Measurements from ENCODE around the gene GABBR2. TPM values are rescaled to one million over a fixed set of nuclear protein-coding genes. Genes with fewer than 3 reads are reported as not detected.
"Not testable (repeated sequence)": the region's sequence is repeated elsewhere in the genome, so short reads cannot be mapped to it uniquely, and the experiment has no call there.

GABBR2 gene
- total and polyA plus RNA-seq, 4 donors: 20.0 to 140 (median 93.3) TPM

GRCh38 chr9:98280162-98280561 lies 428.6 kb downstream of the GABBR2 start:
- no peak for DNase-seq (ENCODE audit: low read depth in 4 of 6, low spot score in 6 of 6)
- Histone ChIP-seq H3K9me3 (ENCODE audit: control insufficient read depth, insufficient read depth, low read length) (no peaks in the 10 kb centered on the region), H3K36me3 (ENCODE audit: control insufficient read depth, insufficient read depth, low read length) (no peaks in the 10 kb centered on the region), H3K4me3 (ENCODE audit: low read depth, low read length) (no peak overlapping the region), H3K27me3 (ENCODE audit: control insufficient read depth, insufficient read depth, low read length) (no peaks in the 10 kb centered on the region), H3K27ac (ENCODE audit: low read depth, low read length) (no peak overlapping the region), H3K4me1 (ENCODE audit: control insufficient read depth, insufficient read depth, low read length) (no peaks in the 10 kb centered on the region)
- 95% methylated on average over 2 of the region's 2 CpGs for WGBS (ENCODE audit: insufficient coverage)

GRCh38 chr9:98276907-98277469 lies 431.7 kb downstream of the GABBR2 start:
- no peaks in the 10 kb centered on the region for H3K9me3 ChIP-seq (ENCODE audit: control insufficient read depth, insufficient read depth, low read length)
- H3K4me3 ChIP-seq (ENCODE audit: low read depth, low read length): no peak overlapping the region
- H3K4me1 ChIP-seq (ENCODE audit: control insufficient read depth, insufficient read depth, low read length): no peaks in the 10 kb centered on the region
- 92% methylated on average over 2 of the region's 10 CpGs for WGBS (ENCODE audit: insufficient coverage)
- no peak overlapping the region for H3K27ac ChIP-seq (ENCODE audit: low read depth, low read length)
- H3K36me3 ChIP-seq (ENCODE audit: control insufficient read depth, insufficient read depth, low read length): no peaks in the 10 kb centered on the region
- no peaks in the 10 kb centered on the region for H3K27me3 ChIP-seq (ENCODE audit: control insufficient read depth, insufficient read depth, low read length)
- DNase-seq (ENCODE audit: low read depth in 4 of 6, low spot score in 6 of 6): no peak

- H3K4me3 ChIP-seq (ENCODE audit: low read depth, low read length): no peak overlapping the region
- WGBS (ENCODE audit: insufficient coverage): no CpG with 5 or more reads among the region's 2 CpGs
- H3K36me3 ChIP-seq (ENCODE audit: control insufficient read depth, insufficient read depth, low read length): no peaks in the 10 kb centered on the region
- no peaks in the 10 kb centered on the region for H3K9me3 ChIP-seq (ENCODE audit: control insufficient read depth, insufficient read depth, low read length)
- no peak overlapping the region for H3K27ac ChIP-seq (ENCODE audit: low read depth, low read length)
- H3K27me3 ChIP-seq (ENCODE audit: control insufficient read depth, insufficient read depth, low read length): no peaks in the 10 kb centered on the region
- DNase-seq (ENCODE audit: low read depth in 4 of 6, low spot score in 6 of 6): no peak
- no peaks in the 10 kb centered on the region for H3K4me1 ChIP-seq (ENCODE audit: control insufficient read depth, insufficient read depth, low read length)
These were observed 433.6 kb downstream of the GABBR2 start for GRCh38 chr9:98275159-98275558.

GRCh38 chr9:98272083-98272482 lies 436.7 kb downstream of the GABBR2 start:
- no peaks in the 10 kb centered on the region for H3K9me3 ChIP-seq (ENCODE audit: control insufficient read depth, insufficient read depth, low read length)
- WGBS (ENCODE audit: insufficient coverage): 90% methylated on average over 2 of the region's 3 CpGs
- no peaks in the 10 kb centered on the region for H3K27me3 ChIP-seq (ENCODE audit: control insufficient read depth, insufficient read depth, low read length)
- H3K36me3 ChIP-seq (ENCODE audit: control insufficient read depth, insufficient read depth, low read length): no peaks in the 10 kb centered on the region
- no peaks in the 10 kb centered on the region for H3K4me1 ChIP-seq (ENCODE audit: control insufficient read depth, insufficient read depth, low read length)
- no peak overlapping the region for H3K4me3 ChIP-seq (ENCODE audit: low read depth, low read length)
- no peak for DNase-seq (ENCODE audit: low read depth in 4 of 6, low spot score in 6 of 6)
- no peak overlapping the region for H3K27ac ChIP-seq (ENCODE audit: low read depth, low read length)

- H3K4me1 ChIP-seq (ENCODE audit: control insufficient read depth, insufficient read depth, low read length): no peaks in the 10 kb centered on the region
- no peaks in the 10 kb centered on the region for H3K36me3 ChIP-seq (ENCODE audit: control insufficient read depth, insufficient read depth, low read length)
- no peaks in the 10 kb centered on the region for H3K9me3 ChIP-seq (ENCODE audit: control insufficient read depth, insufficient read depth, low read length)
- H3K27ac ChIP-seq (ENCODE audit: low read depth, low read length): no peak overlapping the region
- DNase-seq (ENCODE audit: low read depth in 4 of 6, low spot score in 6 of 6): peak in 1 of 6 donors; percentile 35
- no peaks in the 10 kb centered on the region for H3K27me3 ChIP-seq (ENCODE audit: control insufficient read depth, insufficient read depth, low read length)
- WGBS (ENCODE audit: insufficient coverage): 14% methylated on average over 2 of the region's 3 CpGs
- H3K4me3 ChIP-seq (ENCODE audit: low read depth, low read length): no peak overlapping the region
These were observed 437.3 kb downstream of the GABBR2 start for GRCh38 chr9:98271479-98271878.

- H3K36me3 ChIP-seq (ENCODE audit: control insufficient read depth, insufficient read depth, low read length); H3K4me3 ChIP-seq (ENCODE audit: low read depth, low read length); H3K27ac ChIP-seq (ENCODE audit: low read depth, low read length); H3K27me3 ChIP-seq (ENCODE audit: control insufficient read depth, insufficient read depth, low read length); H3K9me3 ChIP-seq (ENCODE audit: control insufficient read depth, insufficient read depth, low read length); H3K4me1 ChIP-seq (ENCODE audit: control insufficient read depth, insufficient read depth, low read length); DNase-seq (ENCODE audit: low read depth in 4 of 6, low spot score in 6 of 6): not testable (repeated sequence)
- 63% methylated on average over 10 of the region's 11 CpGs for WGBS (ENCODE audit: insufficient coverage)
These were observed 438.5 kb downstream of the GABBR2 start for GRCh38 chr9:98270284-98270683.

- not testable (repeated sequence) for H3K27me3 ChIP-seq (ENCODE audit: control insufficient read depth, insufficient read depth, low read length); H3K27ac ChIP-seq (ENCODE audit: low read depth, low read length); H3K9me3 ChIP-seq (ENCODE audit: control insufficient read depth, insufficient read depth, low read length); H3K36me3 ChIP-seq (ENCODE audit: control insufficient read depth, insufficient read depth, low read length); H3K4me1 ChIP-seq (ENCODE audit: control insufficient read depth, insufficient read depth, low read length); DNase-seq (ENCODE audit: low read depth in 4 of 6, low spot score in 6 of 6); H3K4me3 ChIP-seq (ENCODE audit: low read depth, low read length)
- 65% methylated on average over 9 of the region's 10 CpGs for WGBS (ENCODE audit: insufficient coverage)
These were observed 439.1 kb downstream of the GABBR2 start for GRCh38 chr9:98269652-98270051.

GRCh38 chr9:98267556-98267955 lies 441.2 kb downstream of the GABBR2 start:
- 84% methylated on average over 8 of the region's 8 CpGs for WGBS (ENCODE audit: insufficient coverage)
- not testable (repeated sequence) for H3K4me1 ChIP-seq (ENCODE audit: control insufficient read depth, insufficient read depth, low read length); H3K4me3 ChIP-seq (ENCODE audit: low read depth, low read length); H3K27me3 ChIP-seq (ENCODE audit: control insufficient read depth, insufficient read depth, low read length); H3K36me3 ChIP-seq (ENCODE audit: control insufficient read depth, insufficient read depth, low read length); DNase-seq (ENCODE audit: low read depth in 4 of 6, low spot score in 6 of 6); H3K9me3 ChIP-seq (ENCODE audit: control insufficient read depth, insufficient read depth, low read length); H3K27ac ChIP-seq (ENCODE audit: low read depth, low read length)

- H3K27ac ChIP-seq (ENCODE audit: low read depth, low read length): no peak overlapping the region
- WGBS (ENCODE audit: insufficient coverage): 61% methylated on average over 2 of the region's 2 CpGs
- no peaks in the 10 kb centered on the region for H3K36me3 ChIP-seq (ENCODE audit: control insufficient read depth, insufficient read depth, low read length)
- H3K27me3 ChIP-seq (ENCODE audit: control insufficient read depth, insufficient read depth, low read length): no peaks in the 10 kb centered on the region
- DNase-seq (ENCODE audit: low read depth in 4 of 6, low spot score in 6 of 6): no peak
- H3K4me3 ChIP-seq (ENCODE audit: low read depth, low read length): no peak overlapping the region
- no peaks in the 10 kb centered on the region for H3K4me1 ChIP-seq (ENCODE audit: control insufficient read depth, insufficient read depth, low read length)
- H3K9me3 ChIP-seq (ENCODE audit: control insufficient read depth, insufficient read depth, low read length): no peaks in the 10 kb centered on the region
These were observed 444.2 kb downstream of the GABBR2 start for GRCh38 chr9:98264516-98264915.

- Histone ChIP-seq H3K4me3 (ENCODE audit: low read depth, low read length) (no peak overlapping the region), H3K27ac (ENCODE audit: low read depth, low read length) (no peak overlapping the region), H3K9me3 (ENCODE audit: control insufficient read depth, insufficient read depth, low read length) (no peaks in the 10 kb centered on the region), H3K36me3 (ENCODE audit: control insufficient read depth, insufficient read depth, low read length) (no peaks in the 10 kb centered on the region), H3K27me3 (ENCODE audit: control insufficient read depth, insufficient read depth, low read length) (no peaks in the 10 kb centered on the region), H3K4me1 (ENCODE audit: control insufficient read depth, insufficient read depth, low read length) (no peaks in the 10 kb centered on the region)
- DNase-seq (ENCODE audit: low read depth in 4 of 6, low spot score in 6 of 6): peak in 5 of 6 donors; percentile 26 to 91 (median 64)
- WGBS (ENCODE audit: insufficient coverage): 0% methylated on average over 2 of the region's 8 CpGs
These were observed 445.0 kb downstream of the GABBR2 start for GRCh38 chr9:98263482-98264357.

Data from spinal cord (tissue), 10 donors.